Activated T-cell treated with anti-CD3 and anti-CD28 coated beads for 48 hours (primary cell): ENCODE results near the gene LNPK.
A peak's percentile ranks its signal among the peaks of the same experiment; 100 is the strongest.
"Not testable (repeated sequence)": the region's sequence is repeated elsewhere in the genome, so short reads cannot be mapped to it uniquely, and the experiment has no call there.

ENCODE experiments used
- DNase-seq: peaks from one replicate; pipeline ENCODE4 v3.0.0-alpha.2; 2020; ENCODE audit warnings: low read depth

The LNPK gene, protein sequence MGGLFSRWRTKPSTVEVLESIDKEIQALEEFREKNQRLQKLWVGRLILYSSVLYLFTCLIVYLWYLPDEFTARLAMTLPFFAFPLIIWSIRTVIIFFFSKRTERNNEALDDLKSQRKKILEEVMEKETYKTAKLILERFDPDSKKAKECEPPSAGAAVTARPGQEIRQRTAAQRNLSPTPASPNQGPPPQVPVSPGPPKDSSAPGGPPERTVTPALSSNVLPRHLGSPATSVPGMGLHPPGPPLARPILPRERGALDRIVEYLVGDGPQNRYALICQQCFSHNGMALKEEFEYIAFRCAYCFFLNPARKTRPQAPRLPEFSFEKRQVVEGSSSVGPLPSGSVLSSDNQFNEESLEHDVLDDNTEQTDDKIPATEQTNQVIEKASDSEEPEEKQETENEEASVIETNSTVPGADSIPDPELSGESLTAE

DNA sequence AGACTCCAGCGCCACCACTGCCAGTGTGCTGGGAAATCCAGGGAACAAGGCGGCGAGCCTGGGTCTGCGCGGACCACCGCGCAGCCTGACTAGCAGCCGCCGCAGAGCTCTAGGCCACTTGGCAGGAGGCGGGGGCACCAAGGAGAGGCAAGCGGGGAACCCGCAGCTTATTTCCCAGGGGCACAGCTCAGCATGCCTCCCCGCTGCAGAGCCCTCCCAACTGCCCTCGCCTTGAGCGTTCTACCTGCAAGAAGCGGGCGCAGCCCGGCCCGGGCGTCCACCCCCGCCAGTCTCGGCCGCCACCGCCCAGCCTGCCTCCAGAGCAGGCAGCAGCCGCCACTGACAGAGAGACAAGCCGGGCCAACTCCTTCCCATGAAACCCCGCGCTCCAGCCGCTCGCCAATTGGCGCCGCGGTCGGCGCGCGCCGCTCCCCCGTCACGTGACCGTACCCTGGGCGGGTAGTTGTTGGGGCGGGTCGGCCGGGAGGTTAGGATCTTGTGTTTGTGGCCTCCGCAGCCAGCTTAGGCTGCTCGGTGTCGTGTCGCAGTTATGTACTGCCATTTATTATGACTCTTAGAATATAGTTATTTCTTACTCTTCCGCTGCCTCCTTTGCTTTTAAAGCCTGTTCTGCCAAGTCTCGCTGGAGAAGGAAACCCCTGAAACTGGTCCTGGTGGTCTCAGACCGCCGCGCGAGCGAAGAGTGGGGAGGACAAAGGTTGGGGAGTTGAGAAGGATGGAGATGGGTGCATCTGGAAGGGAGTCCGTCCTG is at the start of gene LNPK:
LNPK (minus strand) TSS at position 352 of the 772 bp plus-strand sequence. CDS start 6,683 bp downstream, outside the sequence.
- DNase-seq, result peak; percentile 92

- DNase-seq, result no peak
Measured at GRCh38 chr2:176039375-176039774, 37.3 kb upstream of the LNPK start.

GRCh38 chr2:176038694-176039093 is 36.6 kb upstream of the LNPK start:
- DNase-seq, result no peak

DNA sequence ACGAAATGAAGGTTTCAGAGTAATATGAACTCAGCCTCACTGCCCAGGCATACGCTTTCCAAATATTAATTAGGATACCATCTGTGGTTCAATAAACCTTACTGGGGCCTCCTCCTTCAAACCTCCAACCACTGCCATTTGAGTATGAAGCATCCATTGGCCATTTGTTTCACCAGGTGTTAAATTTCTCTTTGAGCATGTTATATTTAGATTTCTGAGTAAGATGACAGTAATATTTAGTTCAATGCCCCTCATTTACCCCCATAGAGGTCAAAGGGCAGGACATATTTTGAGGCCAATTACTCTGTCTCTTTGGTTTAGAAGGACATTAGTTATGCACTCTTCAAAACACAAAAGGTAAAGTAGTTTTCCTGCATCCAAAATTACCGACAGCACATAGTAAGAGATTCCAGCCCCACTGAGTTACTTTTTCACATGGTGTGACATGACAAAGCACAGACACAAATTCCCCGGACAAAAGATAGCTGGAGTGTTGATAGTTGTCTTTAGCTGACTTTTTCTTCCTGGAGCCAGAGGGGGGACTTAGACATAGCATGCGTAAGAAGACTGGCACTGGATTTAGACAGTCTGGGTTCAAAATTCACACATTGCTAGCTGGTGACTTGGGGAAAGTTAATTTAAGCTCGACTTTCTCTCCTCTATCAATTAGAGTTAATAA is 33.1 kb upstream of the LNPK start:
- no peak for DNase-seq

- DNase-seq, result no peak
Measured at GRCh38 chr2:176027806-176028205, 25.7 kb upstream of the LNPK start.

DNA sequence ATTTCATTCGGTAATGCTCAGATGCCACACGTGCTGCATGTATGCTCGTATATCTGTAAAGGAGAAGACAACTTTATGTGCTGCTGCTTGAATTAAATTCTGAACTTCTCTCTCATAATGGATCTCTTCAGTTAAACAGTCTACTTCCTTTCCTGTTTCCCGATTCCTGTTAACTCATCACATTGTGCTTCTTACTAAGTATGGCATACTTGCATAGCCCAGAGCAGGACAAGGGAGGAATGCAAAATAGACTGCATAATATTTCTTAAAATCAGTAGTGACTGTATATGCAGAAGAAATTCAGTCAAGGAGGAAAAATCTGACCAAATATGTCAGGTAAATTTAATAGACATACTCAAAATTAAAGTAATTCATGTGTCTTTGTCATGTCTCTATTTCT is 23.9 kb upstream of the LNPK start:
- DNase-seq, result no peak

- DNase-seq, result no peak
Measured at GRCh38 chr2:176024083-176024482, 22.0 kb upstream of the LNPK start.

DNA sequence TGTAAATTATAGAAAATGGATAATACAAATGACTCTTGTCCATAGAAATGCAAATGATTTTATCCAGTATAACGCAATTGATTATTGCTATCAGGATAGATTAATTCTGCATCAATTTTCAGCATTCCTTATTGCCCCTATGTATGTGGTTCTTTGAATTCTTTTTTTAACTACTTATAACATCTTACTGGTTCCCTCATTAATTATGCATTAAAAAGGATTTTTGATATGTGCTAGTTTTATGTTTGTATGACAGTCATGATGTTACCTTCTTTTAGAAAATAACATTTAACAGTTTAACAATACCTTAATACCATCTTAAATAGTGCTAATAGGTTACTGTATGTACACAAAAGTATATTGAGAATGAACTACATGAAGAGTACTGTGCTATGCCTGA is 20.0 kb upstream of the LNPK start:
- DNase-seq, result no peak

DNA sequence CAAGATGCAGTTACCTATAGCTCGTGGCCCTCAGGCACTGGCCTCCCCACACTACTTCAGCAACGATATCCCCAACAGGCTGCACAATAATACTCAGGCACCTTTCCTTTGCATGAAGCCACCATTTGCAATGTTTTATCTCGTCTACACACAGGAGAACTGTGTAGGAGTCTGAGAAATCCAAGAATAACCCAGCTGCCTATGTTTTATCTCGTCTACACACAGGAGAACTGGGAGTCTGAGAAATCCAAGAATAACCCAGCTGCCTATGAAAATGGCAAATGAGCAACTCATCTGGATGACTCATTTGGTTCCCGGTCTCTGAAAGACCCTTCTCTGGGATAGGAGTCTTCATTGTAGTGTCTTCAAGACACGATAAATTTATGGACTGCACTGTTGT is 18.3 kb upstream of the LNPK start:
- no peak for DNase-seq

GRCh38 chr2:176018708-176019107 is 16.6 kb upstream of the LNPK start:
- DNase-seq, result no peak

- DNase-seq, result no peak
Measured at GRCh38 chr2:176009445-176009844, 7.4 kb upstream of the LNPK start.

DNA sequence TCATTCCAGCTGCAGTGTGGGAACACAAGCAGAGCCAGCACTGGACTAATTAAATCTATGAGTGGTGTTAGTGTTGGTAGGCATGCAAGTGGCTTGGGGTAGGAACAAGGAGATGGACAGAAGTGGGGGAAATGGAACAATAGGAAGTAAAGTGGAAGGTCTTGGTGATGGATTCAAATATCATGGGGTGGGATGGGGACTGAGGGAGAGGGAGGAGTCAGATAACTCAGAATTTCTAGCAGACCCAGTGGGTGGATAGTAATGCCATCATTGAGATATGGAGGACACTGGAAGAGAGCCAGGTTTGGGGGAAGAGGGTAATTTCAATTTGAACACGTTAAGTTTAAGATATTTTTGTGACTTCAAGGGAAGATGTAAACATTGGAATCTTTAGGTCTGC is 2.9 kb upstream of the LNPK start:
- no peak for DNase-seq

- no peak for DNase-seq
Measured at GRCh38 chr2:176003958-176004357, 1.9 kb upstream of the LNPK start.

DNA sequence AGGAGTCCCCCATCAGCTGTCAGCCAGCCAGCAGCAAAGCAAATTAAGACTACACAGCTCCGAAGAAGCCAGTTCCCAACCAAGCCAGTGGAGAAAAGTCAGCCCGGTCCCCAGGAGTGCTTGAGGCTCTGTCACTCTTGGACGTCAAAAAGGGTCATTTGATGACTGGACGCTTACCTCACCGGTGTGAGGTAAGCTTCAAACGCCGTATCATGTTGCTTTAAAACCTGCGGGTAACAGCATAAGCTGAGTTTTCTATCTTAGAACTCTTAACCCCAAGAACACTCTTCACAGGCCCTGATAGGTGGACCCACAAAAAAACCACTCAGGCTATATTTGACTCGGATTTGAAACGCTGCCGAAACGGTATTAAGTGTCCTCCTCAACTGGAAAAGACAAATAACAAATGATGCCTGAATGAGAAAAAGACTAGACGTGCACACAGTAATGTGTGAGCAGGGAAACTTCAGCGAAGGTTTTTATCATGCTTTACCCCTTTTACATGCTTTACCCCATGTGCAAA is 682 bp upstream of the LNPK start:
- no peak for DNase-seq

GRCh38 chr2:176001281-176001915 is 669 bp downstream of the LNPK start:
- DNase-seq, result peak; percentile 45

GRCh38 chr2:175999283-175999819 is 2.7 kb downstream of the LNPK start:
- DNase-seq, result no peak

- no peak for DNase-seq
Measured at GRCh38 chr2:175990099-175990498, 12.0 kb downstream of the LNPK start.

DNA sequence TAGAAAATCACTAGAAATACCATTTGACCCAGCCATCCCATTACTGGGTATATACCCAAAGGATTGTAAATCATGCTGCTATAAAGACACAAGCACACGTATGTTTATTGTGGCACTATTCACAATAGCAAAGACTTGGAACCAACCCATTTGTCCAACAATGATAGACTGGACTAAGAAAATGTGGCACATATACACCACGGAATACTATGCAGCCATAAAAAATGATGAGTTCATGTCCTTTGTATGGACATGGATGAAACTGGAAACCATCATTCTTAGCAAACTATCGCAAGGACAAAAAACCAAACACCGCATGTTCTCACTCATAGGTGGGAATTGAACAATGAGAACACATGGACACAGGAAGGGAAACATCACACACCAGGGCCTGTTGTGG is 14.9 kb downstream of the LNPK start:
- DNase-seq, result not testable (repeated sequence)

- DNase-seq, result no peak
Measured at GRCh38 chr2:175984846-175985245, 17.2 kb downstream of the LNPK start.

DNA sequence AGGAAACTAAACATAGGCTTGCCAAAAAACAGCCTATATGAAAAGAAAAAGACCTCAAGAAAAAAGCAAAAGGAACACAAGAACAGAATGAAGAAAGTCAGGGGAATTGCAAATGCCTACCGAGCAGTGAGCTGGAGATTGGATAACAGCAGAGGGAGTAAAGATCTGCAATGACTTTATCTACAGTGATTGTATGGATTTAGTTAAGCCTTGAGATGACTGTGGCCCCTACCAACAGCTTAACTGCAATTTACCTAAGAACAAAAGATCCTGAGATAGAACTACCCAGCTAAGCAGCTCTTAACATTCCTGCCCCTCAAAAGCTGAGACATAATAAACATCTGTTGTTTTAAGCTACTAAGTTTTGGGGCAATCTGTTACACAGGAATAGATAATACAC is 20.5 kb downstream of the LNPK start:
- DNase-seq, result no peak

DNA sequence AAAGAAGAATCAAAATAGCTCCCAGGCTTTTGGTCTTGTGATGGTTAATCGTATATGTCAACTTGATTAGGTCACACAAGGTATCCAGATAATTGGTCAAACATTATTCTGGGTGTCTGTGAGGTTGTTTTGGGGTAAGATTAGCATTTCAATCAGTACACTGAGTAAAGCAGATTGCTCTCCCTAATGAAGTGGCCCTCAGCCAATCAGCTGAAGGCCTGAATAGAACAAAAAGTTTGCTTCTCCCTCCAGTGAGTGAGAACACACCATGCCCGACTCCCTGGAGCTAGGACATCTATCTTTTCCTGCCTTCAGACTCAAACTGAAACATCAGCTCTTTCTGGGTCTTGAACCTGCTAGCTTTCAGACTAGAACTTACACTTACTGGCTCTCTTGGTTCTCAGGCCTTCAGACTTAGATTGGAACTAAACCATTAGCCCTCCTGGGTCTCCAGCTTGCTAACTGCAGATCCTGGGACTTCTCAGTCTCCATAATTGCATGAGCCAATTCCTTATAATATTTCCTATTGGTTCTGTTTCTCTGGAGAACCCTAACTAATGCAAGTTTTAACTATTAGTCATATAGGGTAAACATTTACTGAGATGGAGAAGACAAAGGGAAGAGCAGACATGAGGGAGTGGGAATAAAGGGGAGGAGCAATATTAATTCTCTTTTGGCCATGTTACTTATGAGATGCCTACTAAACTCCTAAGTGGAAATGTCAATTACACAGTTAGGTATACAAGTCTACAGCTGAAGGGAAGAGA is 25.5 kb downstream of the LNPK start:
- no peak for DNase-seq
